Measurements from ENCODE around the gene DDI2.
"Not testable (repeated sequence)": the region's sequence is repeated elsewhere in the genome, so short reads cannot be mapped to it uniquely, and the experiment has no call there.

DDI2 gene

GRCh38 chr1:15687446-15687845 lies 70.2 kb downstream of the DDI2 start:
- H3K27ac ChIP-seq: no peak overlapping the region

GRCh38 chr1:15690317-15690716 lies 73.1 kb downstream of the DDI2 start:
- no peak for TF ChIP-seq ZFX (IDR thresholded peaks at IDR 0.05)
- TF ChIP-seq CTCF (conservative IDR thresholded peaks at IDR 0.05): no peak
- H3K27ac ChIP-seq: no peak overlapping the region

More at GRCh38 chr1:15687446-15687845, 70.2 kb downstream of the DDI2 start:
- TF ChIP-seq ZFX (IDR thresholded peaks at IDR 0.05) (no peak), CTCF (conservative IDR thresholded peaks at IDR 0.05) (no peak)

GRCh38 chr1:15691434-15692032 lies 74.3 kb downstream of the DDI2 start:
- no peak for TF ChIP-seq ZFX (IDR thresholded peaks at IDR 0.05)
- TF ChIP-seq CTCF (conservative IDR thresholded peaks at IDR 0.05): no peak
- H3K27ac ChIP-seq: no peak overlapping the region

GRCh38 chr1:15692121-15692682 lies 74.9 kb downstream of the DDI2 start:
- no peak for TF ChIP-seq ZFX (IDR thresholded peaks at IDR 0.05)
- TF ChIP-seq CTCF (conservative IDR thresholded peaks at IDR 0.05): no peak

GRCh38 chr1:15693371-15693770 lies 76.1 kb downstream of the DDI2 start:
- TF ChIP-seq ZFX (IDR thresholded peaks at IDR 0.05) (no peak), CTCF (conservative IDR thresholded peaks at IDR 0.05) (no peak)
- H3K27ac ChIP-seq: no peak overlapping the region

More at GRCh38 chr1:15692121-15692682, 74.9 kb downstream of the DDI2 start:
- H3K27ac ChIP-seq: no peak overlapping the region

- H3K27ac ChIP-seq: no peak overlapping the region
- TF ChIP-seq ZFX (IDR thresholded peaks at IDR 0.05) (no peak), CTCF (conservative IDR thresholded peaks at IDR 0.05) (no peak)
Measured at GRCh38 chr1:15696956-15697521, 79.8 kb downstream of the DDI2 start.

- TF ChIP-seq ZFX (IDR thresholded peaks at IDR 0.05) (no peak), CTCF (conservative IDR thresholded peaks at IDR 0.05) (no peak)
- H3K27ac ChIP-seq: no peak overlapping the region
Measured at GRCh38 chr1:15698201-15698600, 80.9 kb downstream of the DDI2 start.

- H3K27ac ChIP-seq: not testable (repeated sequence)
Measured at GRCh38 chr1:15699321-15699720, 82.1 kb downstream of the DDI2 start.

Data from C4-2B (cell line).